ENCODE measurements around the gene SIAH2.

DNA sequence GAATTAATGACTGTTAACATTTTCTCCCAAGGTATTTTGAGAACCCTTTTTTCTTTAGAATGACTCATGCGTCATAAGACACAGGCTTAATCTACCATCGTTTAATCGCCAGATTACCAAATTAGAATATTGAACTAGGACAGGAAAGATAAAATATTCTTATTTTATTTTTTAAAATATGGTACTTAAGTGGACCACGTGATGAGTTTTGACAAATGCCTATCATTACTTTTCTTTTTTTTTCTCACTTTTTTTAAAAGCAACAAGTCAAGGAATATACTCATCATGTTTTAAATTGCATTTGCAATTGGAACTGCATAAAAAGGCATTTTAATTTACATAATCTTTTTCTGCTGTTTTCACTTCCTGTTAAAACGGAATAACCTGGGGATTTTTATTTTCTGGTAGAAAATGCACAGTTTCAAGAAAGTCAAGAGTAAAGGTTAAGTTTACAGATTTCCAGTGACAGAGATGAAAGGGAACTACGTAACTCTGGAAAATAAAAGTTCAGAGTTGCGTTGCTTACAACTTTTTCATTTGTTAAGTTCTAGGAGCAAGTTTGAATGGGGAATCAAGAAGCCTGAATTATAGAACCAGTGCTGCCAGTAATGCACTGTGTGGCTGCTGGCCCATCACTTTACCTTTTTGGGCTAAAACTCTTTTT, 23.6 kb downstream of the SIAH2 start:
- TF ChIP-seq, protein P1, sequence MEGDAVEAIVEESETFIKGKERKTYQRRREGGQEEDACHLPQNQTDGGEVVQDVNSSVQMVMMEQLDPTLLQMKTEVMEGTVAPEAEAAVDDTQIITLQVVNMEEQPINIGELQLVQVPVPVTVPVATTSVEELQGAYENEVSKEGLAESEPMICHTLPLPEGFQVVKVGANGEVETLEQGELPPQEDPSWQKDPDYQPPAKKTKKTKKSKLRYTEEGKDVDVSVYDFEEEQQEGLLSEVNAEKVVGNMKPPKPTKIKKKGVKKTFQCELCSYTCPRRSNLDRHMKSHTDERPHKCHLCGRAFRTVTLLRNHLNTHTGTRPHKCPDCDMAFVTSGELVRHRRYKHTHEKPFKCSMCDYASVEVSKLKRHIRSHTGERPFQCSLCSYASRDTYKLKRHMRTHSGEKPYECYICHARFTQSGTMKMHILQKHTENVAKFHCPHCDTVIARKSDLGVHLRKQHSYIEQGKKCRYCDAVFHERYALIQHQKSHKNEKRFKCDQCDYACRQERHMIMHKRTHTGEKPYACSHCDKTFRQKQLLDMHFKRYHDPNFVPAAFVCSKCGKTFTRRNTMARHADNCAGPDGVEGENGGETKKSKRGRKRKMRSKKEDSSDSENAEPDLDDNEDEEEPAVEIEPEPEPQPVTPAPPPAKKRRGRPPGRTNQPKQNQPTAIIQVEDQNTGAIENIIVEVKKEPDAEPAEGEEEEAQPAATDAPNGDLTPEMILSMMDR (conservative IDR thresholded peaks at IDR 0.05 in 1 of 2, IDR thresholded peaks at IDR 0.05 in 1 of 2; ENCODE audit: extremely low read depth in 1 of 2, insufficient read depth in 1 of 2, low read depth in 1 of 2, low read length in 2 of 2): no peak
- no peak for TF ChIP-seq EZH2 (IDR thresholded peaks at IDR 0.05; ENCODE audit: borderline replicate concordance, low read length)

Measured in mammary epithelial cell (primary cell).